Progenitor cell of endocrine pancreas (in vitro differentiated cells): ENCODE results near the gene MMP27. TPM values are rescaled to one million over a fixed set of nuclear protein-coding genes. Genes with fewer than 3 reads are reported as not detected.

Experiments used
- DNase-seq: peaks from one replicate; pipeline ENCODE4 v3.0.0; 2021; ENCODE audit warnings: low spot score; ENCODE audit not compliant: unreplicated experiment
- H3K27ac Mint-ChIP-seq: 2 replicates; pipeline ENCODE4 v1.8.0; 2021; ENCODE audit warnings: mild to moderate bottlenecking, moderate library complexity, mixed read lengths
- H3K27me3 Mint-ChIP-seq: 2 replicates; pipeline ENCODE4 v1.8.0; 2021; ENCODE audit warnings: mixed read lengths
- H3K36me3 Mint-ChIP-seq: 2 replicates; pipeline ENCODE4 v1.8.0; 2022; ENCODE audit warnings: mixed read lengths; ENCODE audit not compliant: insufficient read depth
- H3K4me1 Mint-ChIP-seq: 2 replicates; pipeline ENCODE4 v1.8.0; 2021; ENCODE audit warnings: low read depth, mixed read lengths
- H3K4me3 Mint-ChIP-seq: 2 replicates; pipeline ENCODE4 v1.8.0; 2021; ENCODE audit warnings: low read depth, mild to moderate bottlenecking, moderate library complexity, mixed read lengths
- H3K9me3 Mint-ChIP-seq: 2 replicates; pipeline ENCODE4 v1.8.0; 2021; ENCODE audit warnings: low read depth, mixed read lengths
- total RNA-seq: library from RNA; stranded (reverse); gene quantifications from 2 replicates; pipeline ENCODE4 v1.2.1, GENCODE V29; 2021
- TF ChIP-seq, protein P1 (sequence below): fragments of 200-600 bp; sonication (generic); IDR thresholded peaks from one replicate; pipeline ENCODE4 v1.5.0; 2021; ENCODE audit warnings: antibody characterized with exemption, mild to moderate bottlenecking; ENCODE audit not compliant: unreplicated experiment

The MMP27 gene
- total RNA-seq, 1 donor from 2014 or later = not detected

DNA sequence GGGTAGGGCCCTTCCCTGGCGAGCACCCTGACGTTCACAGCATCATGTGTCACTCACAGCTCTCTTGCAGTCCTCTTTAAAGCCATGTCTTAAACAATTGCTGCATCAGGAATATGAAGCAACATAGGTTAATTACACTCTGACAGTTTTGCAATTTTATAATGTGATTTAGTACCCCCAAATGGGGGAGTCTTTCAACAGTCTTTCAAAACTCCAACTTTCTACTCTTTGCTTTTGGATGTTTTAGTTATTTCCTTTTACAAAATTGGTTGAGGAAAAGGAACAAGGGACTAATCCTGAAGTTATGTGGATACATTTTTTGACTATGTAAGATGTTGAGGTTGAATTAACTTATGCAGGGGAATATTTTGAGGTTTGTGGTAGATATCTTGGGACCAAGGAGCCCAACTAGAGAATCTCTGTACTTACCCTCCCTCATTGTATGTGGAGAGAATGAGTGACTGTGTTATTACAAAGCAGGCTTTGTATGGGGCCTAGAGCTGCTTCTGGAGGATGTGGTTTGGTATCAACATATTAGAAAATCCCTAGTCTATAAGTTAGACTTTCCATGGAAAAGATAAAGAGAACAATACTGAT is 19.4 kb upstream of the MMP27 start, which contains the start of gene MMP8:
Gene MMP8 (minus strand): TSS at position 51 of the 597 bp plus-strand sequence. CDS start 99 bp downstream, outside the sequence.
- Mint-ChIP-seq H3K4me1 (no peaks in the 10 kb centered on the region), H3K36me3 (no peaks in the 10 kb centered on the region), H3K27ac (no peak within 1 kb of the TSS), H3K27me3 (no peaks in the 10 kb centered on the region), H3K9me3 (peaks cover 7% of the 10 kb centered on the region), H3K4me3 (no peak within 1 kb of the TSS)
- TF ChIP-seq, protein P1, sequence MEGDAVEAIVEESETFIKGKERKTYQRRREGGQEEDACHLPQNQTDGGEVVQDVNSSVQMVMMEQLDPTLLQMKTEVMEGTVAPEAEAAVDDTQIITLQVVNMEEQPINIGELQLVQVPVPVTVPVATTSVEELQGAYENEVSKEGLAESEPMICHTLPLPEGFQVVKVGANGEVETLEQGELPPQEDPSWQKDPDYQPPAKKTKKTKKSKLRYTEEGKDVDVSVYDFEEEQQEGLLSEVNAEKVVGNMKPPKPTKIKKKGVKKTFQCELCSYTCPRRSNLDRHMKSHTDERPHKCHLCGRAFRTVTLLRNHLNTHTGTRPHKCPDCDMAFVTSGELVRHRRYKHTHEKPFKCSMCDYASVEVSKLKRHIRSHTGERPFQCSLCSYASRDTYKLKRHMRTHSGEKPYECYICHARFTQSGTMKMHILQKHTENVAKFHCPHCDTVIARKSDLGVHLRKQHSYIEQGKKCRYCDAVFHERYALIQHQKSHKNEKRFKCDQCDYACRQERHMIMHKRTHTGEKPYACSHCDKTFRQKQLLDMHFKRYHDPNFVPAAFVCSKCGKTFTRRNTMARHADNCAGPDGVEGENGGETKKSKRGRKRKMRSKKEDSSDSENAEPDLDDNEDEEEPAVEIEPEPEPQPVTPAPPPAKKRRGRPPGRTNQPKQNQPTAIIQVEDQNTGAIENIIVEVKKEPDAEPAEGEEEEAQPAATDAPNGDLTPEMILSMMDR = no peak
- DNase-seq = no peak

DNA sequence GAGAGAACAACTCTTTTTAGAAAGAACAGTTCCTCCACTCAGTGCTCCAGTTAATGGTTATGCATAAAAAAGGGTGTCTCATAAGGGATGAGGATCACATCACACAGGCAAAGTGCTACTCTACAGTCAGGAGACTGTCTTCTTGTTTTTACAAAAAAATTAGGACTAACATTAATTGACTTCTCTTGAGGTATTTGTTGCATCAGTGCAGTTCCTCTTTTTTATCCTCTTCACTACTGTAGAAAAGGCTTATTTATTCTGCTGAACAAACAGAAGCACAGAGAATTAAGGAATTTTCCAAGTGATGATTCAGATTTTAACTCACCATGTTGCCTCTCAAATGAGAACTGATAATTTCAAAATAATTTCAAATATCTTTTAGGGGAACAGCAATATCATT is 17.3 kb upstream of the MMP27 start:
- Mint-ChIP-seq H3K4me3 (no peak overlapping the region), H3K4me1 (peaks cover 1% of the 10 kb centered on the region), H3K27me3 (no peaks in the 10 kb centered on the region), H3K27ac (no peak overlapping the region), H3K9me3 (peaks cover 5% of the 10 kb centered on the region), H3K36me3 (no peaks in the 10 kb centered on the region)
- TF ChIP-seq, protein P1 = no peak
- DNase-seq = no peak

DNA sequence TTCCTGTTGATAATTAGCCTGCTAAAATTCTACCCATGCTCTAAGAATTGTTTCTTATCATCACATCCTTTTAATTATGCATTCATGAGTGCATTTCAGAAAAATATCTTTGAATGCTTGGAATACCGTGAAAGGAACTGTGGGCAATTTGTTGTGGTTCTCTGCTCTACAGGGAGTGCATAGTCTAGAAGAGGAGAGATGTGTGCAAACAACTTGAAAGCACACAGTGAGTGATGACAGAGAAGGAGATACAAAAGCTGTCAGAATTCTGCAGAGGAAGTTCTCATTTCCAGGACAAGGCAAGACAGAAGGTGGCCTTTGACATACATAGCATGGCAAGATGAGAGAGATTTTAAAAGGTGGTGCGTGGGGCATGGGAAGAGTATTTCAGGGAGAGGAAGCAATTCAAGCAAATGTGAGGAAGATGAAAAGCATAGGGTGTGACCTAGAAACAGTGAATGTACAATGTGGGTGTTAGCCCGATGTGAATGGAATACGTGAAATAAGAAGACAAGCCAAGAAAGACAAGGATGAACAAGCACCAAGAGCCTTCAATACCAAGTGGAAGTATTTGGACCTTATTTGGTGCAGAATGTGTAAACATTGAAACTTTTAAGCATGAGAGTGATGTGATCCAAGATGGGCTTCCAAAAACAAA is 14.2 kb upstream of the MMP27 start:
- Mint-ChIP-seq H3K36me3 (no peaks in the 10 kb centered on the region), H3K4me1 (peaks cover 1% of the 10 kb centered on the region), H3K27me3 (no peaks in the 10 kb centered on the region), H3K4me3 (no peak overlapping the region), H3K9me3 (peaks cover 5% of the 10 kb centered on the region), H3K27ac (no peak overlapping the region)
- DNase-seq = no peak
- TF ChIP-seq, protein P1 = no peak

DNA sequence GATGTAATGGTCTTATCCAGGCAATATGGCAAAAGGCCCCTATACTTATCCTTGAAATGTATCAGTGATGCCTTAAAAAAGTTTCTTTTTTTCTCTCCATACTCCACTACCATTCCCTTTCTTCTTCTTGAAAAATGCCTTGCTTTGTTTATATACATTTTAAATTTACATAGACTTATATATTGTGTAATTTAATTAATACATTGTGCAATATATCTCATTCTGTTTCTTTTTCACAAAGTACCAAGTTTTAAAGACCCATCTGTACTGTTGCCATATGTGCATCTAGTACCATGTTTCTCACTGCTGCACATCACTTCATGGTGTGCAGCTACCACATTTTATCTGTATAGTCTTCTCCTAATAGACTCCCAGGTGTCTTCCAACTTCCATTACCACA is 11.7 kb upstream of the MMP27 start:
- Mint-ChIP-seq H3K4me1 (peaks cover 1% of the 10 kb centered on the region), H3K27me3 (peaks cover 3% of the 10 kb centered on the region), H3K9me3 (no peaks in the 10 kb centered on the region), H3K27ac (no peak overlapping the region), H3K4me3 (no peak overlapping the region), H3K36me3 (no peaks in the 10 kb centered on the region)
- no peak for DNase-seq
- TF ChIP-seq, protein P1 = no peak

DNA sequence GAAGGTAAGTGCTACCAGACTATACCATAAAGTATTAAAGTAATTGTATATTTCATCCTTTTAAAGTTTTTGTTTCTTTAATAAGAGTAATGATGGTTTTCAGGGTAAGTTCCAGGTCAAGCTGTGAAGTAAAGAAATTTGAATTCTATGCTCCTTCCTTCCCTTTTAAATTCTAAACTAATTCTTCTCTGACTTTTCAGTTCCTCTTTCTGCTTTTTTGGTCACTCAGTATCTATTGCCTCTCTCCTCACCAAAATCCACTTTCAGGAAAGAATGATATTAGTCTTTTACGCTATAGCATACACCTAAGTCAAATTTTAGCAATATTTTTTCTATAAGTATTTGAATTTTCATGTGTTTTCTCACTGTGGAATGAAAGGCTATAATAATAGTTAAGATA is 11.0 kb upstream of the MMP27 start:
- peaks cover 3% of the 10 kb centered on the region for H3K27me3 Mint-ChIP-seq
- no peaks in the 10 kb centered on the region for H3K36me3 Mint-ChIP-seq
- TF ChIP-seq, protein P1 = no peak
- DNase-seq = no peak
- H3K27ac Mint-ChIP-seq = no peak overlapping the region
- H3K4me1 Mint-ChIP-seq = peaks cover 1% of the 10 kb centered on the region
- no peaks in the 10 kb centered on the region for H3K9me3 Mint-ChIP-seq
- H3K4me3 Mint-ChIP-seq = no peak overlapping the region
